CD4-positive, alpha-beta memory T cell (primary cell): ENCODE results near the gene FAHD2A. TPM values are rescaled to one million over a fixed set of nuclear protein-coding genes. Genes with fewer than 3 reads are reported as not detected.

Experiments
- CTCF ChIA-PET: fragments of 350-600 bp; sonication (Branson Sonifier 250); formaldehyde crosslinking; loops from one replicate; lab custom pipeline; 2021; ENCODE audit warnings: inconsistent platforms; ENCODE audit not compliant: partially characterized antibody; lab: Charles Lee
- POLR2A ChIA-PET: fragments of 350-600 bp; sonication (Branson Sonifier 250); formaldehyde crosslinking; loops from one replicate; lab custom pipeline; 2021; ENCODE audit not compliant: partially characterized antibody; lab: Charles Lee
- DNase-seq, 5 donors: peaks; one replicate each; pipeline versions ENCODE4 v3.0.0 to v3.0.0-alpha.2; 2020 to 2022; ENCODE audit warnings: mixed read lengths in 1 of 5
- H3K27ac ChIP-seq: one replicate; pipeline ENCODE4 v1.7.0; 2013; ENCODE audit warnings: low read depth, low read length
- H3K27me3 ChIP-seq: 2 replicates; pipeline ENCODE4 v1.7.0; 2013; ENCODE audit warnings: mild to moderate bottlenecking, low read length, moderate library complexity; ENCODE audit not compliant: insufficient read depth
- H3K36me3 ChIP-seq: 2 replicates; pipeline ENCODE4 v1.7.0; 2013; ENCODE audit warnings: mild to moderate bottlenecking, low read length, moderate library complexity; ENCODE audit not compliant: insufficient read depth
- H3K4me1 ChIP-seq: 2 replicates; pipeline ENCODE4 v1.7.0; 2013; ENCODE audit warnings: mild to moderate bottlenecking, low read length, moderate library complexity; ENCODE audit not compliant: insufficient read depth
- H3K4me3 ChIP-seq, 2 donors: one replicate each; pipeline ENCODE4 v1.7.0; 2013; ENCODE audit warnings: low read length in 2 of 2, mild to moderate bottlenecking in 1 of 2
- H3K9me3 ChIP-seq, 2 donors: one replicate each; pipeline ENCODE4 v1.7.0; 2013; ENCODE audit warnings: low read length in 2 of 2, control low read depth in 1 of 2; ENCODE audit not compliant: control insufficient read depth in 1 of 2
- H3K27ac Mint-ChIP-seq, 7 donors: one replicate each; pipeline ENCODE4 v1.8.0; 2020 to 2021; ENCODE audit warnings: mixed read lengths in 7 of 7, mild to moderate bottlenecking in 6 of 7, inconsistent platforms in 3 of 7, moderate library complexity in 3 of 7
- H3K27me3 Mint-ChIP-seq, 2 donors: one replicate each; pipeline ENCODE4 v1.8.0; 2020 to 2021; ENCODE audit warnings: mixed read lengths in 2 of 2
- H3K36me3 Mint-ChIP-seq, 2 donors: one replicate each; pipeline ENCODE4 v1.8.0; 2020 to 2021; ENCODE audit warnings: mixed read lengths in 2 of 2, inconsistent platforms in 1 of 2, mild to moderate bottlenecking in 1 of 2
- H3K4me1 Mint-ChIP-seq, 4 donors: one replicate each; pipeline ENCODE4 v1.8.0; 2020 to 2021; ENCODE audit warnings: mixed read lengths in 4 of 4, mild to moderate bottlenecking in 1 of 4
- H3K4me3 Mint-ChIP-seq, 8 donors: one replicate each; pipeline ENCODE4 v1.8.0; 2020 to 2021; ENCODE audit warnings: mixed read lengths in 8 of 8, mild to moderate bottlenecking in 7 of 8, moderate library complexity in 6 of 8, inconsistent platforms in 3 of 8
- H3K9me3 Mint-ChIP-seq, 8 donors: one replicate each; pipeline ENCODE4 v1.8.0; 2020 to 2021; ENCODE audit warnings: mixed read lengths in 8 of 8, mild to moderate bottlenecking in 5 of 8, inconsistent platforms in 3 of 8, moderate library complexity in 1 of 8
- intact Hi-C: fragments of 100-400 bp; cut with micrococcal nuclease; formaldehyde crosslinking; loops from one replicate; pipeline ENCODE4 v1.15.1; 2023
- polyA plus RNA-seq, 2 donors: library from polyadenylated mRNA; unstranded; fragments of 300-500 nt; fragmentation: Illumina TruSeq; gene quantifications; one replicate each; pipeline ENCODE4 v1.2.3, GENCODE V29; 2021
- total RNA-seq, 2 experiments: library from RNA; stranded (reverse); gene quantifications; one replicate each; pipeline ENCODE4 v1.2.3, GENCODE V29; 2021

FAHD2A gene
- total and polyA plus RNA-seq, 4 experiments from 2014 or later = 16.7 to 33.9 (median 23.8) TPM

GRCh38 chr2:95381212-95382191 lies 21.0 kb upstream of the FAHD2A start:
- no peaks in the 10 kb centered on the region for H3K36me3 Mint-ChIP-seq
- no peak for DNase-seq
- intact Hi-C loops = no loop called here
- Histone ChIP-seq H3K36me3 (no peaks in the 10 kb centered on the region), H3K27me3 (no peaks in the 10 kb centered on the region), H3K4me3 (no peak overlapping the region), H3K27ac (no peak overlapping the region), H3K9me3 (no peaks in the 10 kb centered on the region), H3K4me1 (no peaks in the 10 kb centered on the region)
- no peaks in the 10 kb centered on the region for H3K4me1 Mint-ChIP-seq
- H3K27ac Mint-ChIP-seq = no peak overlapping the region
- ChIA-PET CTCF (interaction anchor here (1.0 kb wide), 1 partner anchor 13 kb away, joined by 3 read pairs; no protein-coding TSS in a partner anchor), POLR2A (no interaction called here)
- H3K4me3 Mint-ChIP-seq = no peak overlapping the region
- H3K27me3 Mint-ChIP-seq = peaks cover 5 to 13% of the 10 kb centered on the region in 2 donors
- H3K9me3 Mint-ChIP-seq = no peaks in the 10 kb centered on the region

- ChIA-PET POLR2A (no interaction called here), CTCF (no interaction called here)
- Histone ChIP-seq H3K4me1 (no peaks in the 10 kb centered on the region), H3K4me3 (no peak overlapping the region), H3K27ac (no peak overlapping the region), H3K36me3 (no peaks in the 10 kb centered on the region), H3K9me3 (no peaks in the 10 kb centered on the region), H3K27me3 (no peaks in the 10 kb centered on the region)
- Mint-ChIP-seq H3K4me3 (no peak overlapping the region), H3K36me3 (no peaks in the 10 kb centered on the region), H3K27ac (no peak overlapping the region), H3K27me3 (peaks cover 5 to 8% of the 10 kb centered on the region in 2 donors), H3K4me1 (no peaks in the 10 kb centered on the region), H3K9me3 (no peaks in the 10 kb centered on the region)
- DNase-seq = no peak
- intact Hi-C loops = no loop called here
Measured at GRCh38 chr2:95382192-95382591, 20.3 kb upstream of the FAHD2A start.

GRCh38 chr2:95382686-95383634 lies 19.5 kb upstream of the FAHD2A start:
- H3K27me3 ChIP-seq = no peaks in the 10 kb centered on the region
- no peak overlapping the region for H3K4me3 ChIP-seq
- no peak overlapping the region for H3K4me3 Mint-ChIP-seq
- ChIA-PET POLR2A (no interaction called here), CTCF (no interaction called here)
- no peaks in the 10 kb centered on the region for H3K9me3 Mint-ChIP-seq
- H3K4me1 Mint-ChIP-seq = no peaks in the 10 kb centered on the region
- no peak overlapping the region for H3K27ac ChIP-seq
- H3K27me3 Mint-ChIP-seq = peaks cover 3 to 8% of the 10 kb centered on the region in 2 donors
- no peak overlapping the region for H3K27ac Mint-ChIP-seq
- no peaks in the 10 kb centered on the region for H3K4me1 ChIP-seq
- intact Hi-C loops = no loop called here
- H3K36me3 ChIP-seq = no peaks in the 10 kb centered on the region
- no peak for DNase-seq
- H3K36me3 Mint-ChIP-seq = no peaks in the 10 kb centered on the region
- H3K9me3 ChIP-seq = no peaks in the 10 kb centered on the region

- H3K4me3 Mint-ChIP-seq = no peak overlapping the region
- no peaks in the 10 kb centered on the region for H3K36me3 ChIP-seq
- CTCF ChIA-PET = no interaction called here
Measured at GRCh38 chr2:95383635-95384027, 18.9 kb upstream of the FAHD2A start.

GRCh38 chr2:95384854-95385569 lies 17.5 kb upstream of the FAHD2A start:
- no peak overlapping the region for H3K4me3 ChIP-seq
- no peak overlapping the region for H3K27ac Mint-ChIP-seq
- no peak overlapping the region for H3K4me3 Mint-ChIP-seq
- intact Hi-C loops = no loop called here
- ChIA-PET CTCF (no interaction called here), POLR2A (no interaction called here)
- H3K4me1 ChIP-seq = no peaks in the 10 kb centered on the region
- H3K4me1 Mint-ChIP-seq = peaks cover 0 to 5% (median 0%) of the 10 kb centered on the region in 4 donors
- H3K9me3 ChIP-seq = no peaks in the 10 kb centered on the region
- H3K36me3 Mint-ChIP-seq = no peaks in the 10 kb centered on the region
- peaks cover 2 to 6% of the 10 kb centered on the region in 2 donors for H3K27me3 Mint-ChIP-seq
- no peak for DNase-seq
- no peaks in the 10 kb centered on the region for H3K27me3 ChIP-seq
- H3K27ac ChIP-seq = no peak overlapping the region
- H3K9me3 Mint-ChIP-seq = no peaks in the 10 kb centered on the region
- H3K36me3 ChIP-seq = no peaks in the 10 kb centered on the region

More at GRCh38 chr2:95383635-95384027, 18.9 kb upstream of the FAHD2A start:
- Mint-ChIP-seq H3K27me3 (peaks cover 3 to 8% of the 10 kb centered on the region in 2 donors), H3K4me1 (no peaks in the 10 kb centered on the region), H3K27ac (no peak overlapping the region), H3K9me3 (no peaks in the 10 kb centered on the region), H3K36me3 (no peaks in the 10 kb centered on the region)
- Histone ChIP-seq H3K27me3 (no peaks in the 10 kb centered on the region), H3K4me3 (no peak overlapping the region), H3K9me3 (no peaks in the 10 kb centered on the region), H3K27ac (no peak overlapping the region), H3K4me1 (no peaks in the 10 kb centered on the region)
- intact Hi-C loops = no loop called here
- DNase-seq = no peak
- POLR2A ChIA-PET = no interaction called here

GRCh38 chr2:95385570-95385984 lies 16.9 kb upstream of the FAHD2A start:
- H3K36me3 Mint-ChIP-seq = no peaks in the 10 kb centered on the region
- ChIA-PET CTCF (no interaction called here), POLR2A (no interaction called here)
- Histone ChIP-seq H3K27me3 (no peaks in the 10 kb centered on the region), H3K4me1 (no peaks in the 10 kb centered on the region), H3K36me3 (no peaks in the 10 kb centered on the region), H3K4me3 (no peak overlapping the region), H3K27ac (no peak overlapping the region), H3K9me3 (no peaks in the 10 kb centered on the region)
- DNase-seq = no peak
- H3K4me1 Mint-ChIP-seq = peaks cover 0 to 5% (median 0%) of the 10 kb centered on the region in 4 donors
- H3K27ac Mint-ChIP-seq = no peak overlapping the region
- H3K27me3 Mint-ChIP-seq = peaks cover 2 to 6% of the 10 kb centered on the region in 2 donors
- H3K4me3 Mint-ChIP-seq = no peak overlapping the region
- no peaks in the 10 kb centered on the region for H3K9me3 Mint-ChIP-seq
- intact Hi-C loops = no loop called here
